GM13976 (cell line): ENCODE measurements around the gene ASCL1.

Experiments used
- DNase-seq: peaks from one replicate; pipeline ENCODE4 v3.0.0; 2012; ENCODE audit warnings: low spot score
- in situ Hi-C: fragments of 300-500 bp; cut with MboI; formaldehyde crosslinking; loops from one replicate; pipeline ENCODE4 v1.12.0; 2022; ENCODE audit warnings: low sequenced_read_pairs, mixed read lengths, inconsistent platforms; ENCODE audit not compliant: unreplicated experiment
- TF ChIP-seq, protein P1 (sequence below): IDR thresholded peaks from 2 replicates; pipeline ENCODE4 v1.5.1; 2012; ENCODE audit warnings: borderline replicate concordance, mild to moderate bottlenecking; ENCODE audit not compliant: insufficient read depth; ENCODE audit errors: extremely low read depth, missing control alignments, control extremely low read depth

ASCL1 gene

DNA sequence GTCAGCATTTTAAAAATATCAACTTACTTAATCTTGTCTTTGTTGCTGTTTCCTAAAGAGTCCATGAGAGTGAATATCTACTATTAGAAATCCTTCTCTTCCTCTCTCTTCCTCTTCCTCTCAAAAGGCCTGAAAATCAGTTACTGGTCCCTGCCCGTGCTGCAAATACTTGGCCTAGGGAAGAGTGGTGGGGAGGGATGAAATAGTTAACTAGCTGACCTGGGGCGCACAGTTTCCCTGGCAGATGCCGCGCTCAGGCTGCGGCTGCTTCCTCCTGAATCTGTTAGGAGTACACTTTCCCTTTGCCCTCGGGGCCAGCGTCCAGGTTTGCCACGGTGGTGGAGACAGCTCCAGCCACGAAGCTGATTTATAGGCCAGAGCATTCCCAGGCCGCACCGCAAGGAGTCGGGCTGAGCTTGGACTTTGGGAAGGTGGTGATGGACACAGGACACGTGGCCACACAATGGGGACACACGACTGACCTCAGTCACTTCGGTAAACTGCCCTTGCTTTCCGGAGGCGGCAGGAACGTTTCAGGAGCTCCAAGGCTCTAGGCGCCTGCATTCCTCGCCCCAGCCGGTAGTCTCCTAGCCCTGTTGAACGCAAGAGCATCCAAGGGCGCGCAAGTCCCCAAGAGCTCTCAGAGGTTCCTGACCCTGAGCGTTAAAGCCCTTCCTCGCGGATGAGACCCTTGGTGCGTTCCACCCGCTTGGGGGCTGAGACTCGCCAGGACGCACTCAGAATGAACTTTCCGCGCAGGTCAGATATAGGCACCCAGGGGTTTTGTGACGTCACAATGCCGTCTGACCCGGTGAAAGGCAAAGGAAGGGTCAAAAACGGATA lies 7.1 kb upstream of the ASCL1 start:
- in situ Hi-C loops: no loop called here
- no peak for DNase-seq
- TF ChIP-seq, protein P1, sequence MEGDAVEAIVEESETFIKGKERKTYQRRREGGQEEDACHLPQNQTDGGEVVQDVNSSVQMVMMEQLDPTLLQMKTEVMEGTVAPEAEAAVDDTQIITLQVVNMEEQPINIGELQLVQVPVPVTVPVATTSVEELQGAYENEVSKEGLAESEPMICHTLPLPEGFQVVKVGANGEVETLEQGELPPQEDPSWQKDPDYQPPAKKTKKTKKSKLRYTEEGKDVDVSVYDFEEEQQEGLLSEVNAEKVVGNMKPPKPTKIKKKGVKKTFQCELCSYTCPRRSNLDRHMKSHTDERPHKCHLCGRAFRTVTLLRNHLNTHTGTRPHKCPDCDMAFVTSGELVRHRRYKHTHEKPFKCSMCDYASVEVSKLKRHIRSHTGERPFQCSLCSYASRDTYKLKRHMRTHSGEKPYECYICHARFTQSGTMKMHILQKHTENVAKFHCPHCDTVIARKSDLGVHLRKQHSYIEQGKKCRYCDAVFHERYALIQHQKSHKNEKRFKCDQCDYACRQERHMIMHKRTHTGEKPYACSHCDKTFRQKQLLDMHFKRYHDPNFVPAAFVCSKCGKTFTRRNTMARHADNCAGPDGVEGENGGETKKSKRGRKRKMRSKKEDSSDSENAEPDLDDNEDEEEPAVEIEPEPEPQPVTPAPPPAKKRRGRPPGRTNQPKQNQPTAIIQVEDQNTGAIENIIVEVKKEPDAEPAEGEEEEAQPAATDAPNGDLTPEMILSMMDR: peak; percentile 27

DNA sequence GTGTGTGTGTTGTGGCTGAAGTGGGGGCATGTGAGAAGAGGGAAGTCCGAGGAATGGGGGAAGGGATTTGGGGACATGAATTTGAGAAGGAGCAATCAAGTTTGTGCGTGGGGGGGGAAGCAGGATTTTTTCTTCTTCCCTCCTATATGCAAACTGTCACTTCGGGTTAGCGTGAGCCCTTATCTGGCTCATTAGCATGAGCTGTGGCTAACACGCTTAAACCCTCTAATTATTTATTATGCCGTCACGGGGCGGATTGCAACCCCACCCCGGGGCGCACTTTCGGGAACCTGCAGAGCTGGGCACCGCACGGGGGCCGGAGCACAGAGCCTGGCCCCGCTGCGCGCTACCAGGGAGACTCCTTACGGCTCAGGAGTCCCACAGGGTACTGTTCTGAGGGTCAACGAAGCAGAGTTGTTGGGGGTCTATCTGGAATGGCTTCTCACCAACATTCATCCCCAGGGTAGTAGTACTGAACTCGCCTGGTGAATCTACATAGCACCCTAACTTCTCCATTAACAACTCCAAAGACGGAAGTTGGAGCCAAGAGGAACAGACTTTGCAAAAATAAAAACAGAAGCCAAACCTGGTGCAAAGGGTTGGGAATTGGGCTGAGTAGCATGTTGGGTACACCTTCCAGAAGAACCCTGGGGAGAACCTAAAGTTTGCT lies 6.4 kb upstream of the ASCL1 start:
- no peak for DNase-seq
- in situ Hi-C loops: no loop called here
- TF ChIP-seq, protein P1: no peak

DNA sequence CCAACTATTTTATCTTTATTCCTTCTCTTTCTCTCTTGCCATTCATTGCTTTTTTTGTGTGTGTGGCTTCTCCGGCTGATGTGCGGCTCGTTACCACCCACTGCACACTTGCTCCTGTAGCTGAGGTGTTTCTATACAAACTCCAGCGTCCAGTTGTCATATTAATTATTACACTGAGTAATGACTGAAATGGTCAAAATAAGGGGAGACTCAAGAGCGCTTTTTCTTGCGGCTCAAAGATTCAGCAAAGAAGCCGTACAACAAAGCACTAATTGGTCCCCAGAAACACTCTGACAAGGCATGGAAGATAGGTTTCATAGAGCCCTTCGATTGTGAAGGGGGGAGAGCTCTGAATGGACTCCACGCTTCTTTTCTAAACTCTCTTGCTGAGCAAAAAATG lies 5.6 kb upstream of the ASCL1 start:
- in situ Hi-C loops: no loop called here
- TF ChIP-seq, protein P1: no peak

DNA sequence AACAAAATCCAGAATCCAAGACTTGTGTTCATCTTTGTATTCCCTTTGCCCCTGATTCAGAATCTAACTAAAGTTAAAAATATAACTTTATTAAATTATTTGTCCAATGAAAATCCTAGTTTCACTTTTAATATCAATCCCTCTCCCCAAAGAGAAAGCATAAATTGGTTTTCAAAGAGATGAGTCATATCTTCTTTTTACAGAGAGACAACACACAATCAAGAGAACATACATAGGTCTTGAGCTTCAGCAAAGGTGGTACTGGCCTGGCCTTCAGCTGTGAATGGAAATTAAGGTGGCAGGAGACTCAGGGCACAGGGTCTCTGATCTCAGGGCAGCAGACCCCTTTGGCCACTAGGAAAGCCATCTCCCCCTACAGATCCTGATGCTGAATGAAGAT lies 4.3 kb upstream of the ASCL1 start:
- TF ChIP-seq, protein P1: no peak
- no peak for DNase-seq
- in situ Hi-C loops: no loop called here

More for the DNA sequence above, 5.6 kb upstream of the ASCL1 start:
- DNase-seq: no peak

DNA sequence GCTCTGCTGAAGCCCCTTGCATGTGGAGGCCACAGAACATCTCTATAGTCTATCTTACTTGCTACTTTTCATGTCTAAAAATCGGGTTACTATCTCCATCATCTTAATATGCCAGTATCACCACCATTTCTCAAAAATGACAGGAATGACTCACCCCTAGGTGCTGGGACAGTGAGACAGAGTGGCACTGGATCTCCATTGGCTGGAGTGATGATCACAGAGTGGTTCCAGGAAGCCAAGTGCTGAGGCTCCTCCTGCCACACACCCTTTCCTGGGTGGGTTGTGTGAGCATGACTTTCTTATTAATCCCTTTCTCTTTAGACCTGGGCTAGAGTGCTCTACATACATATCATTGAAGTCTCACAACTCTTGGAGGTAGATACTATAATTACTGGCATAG lies 3.3 kb upstream of the ASCL1 start:
- DNase-seq: no peak
- in situ Hi-C loops: no loop called here
- TF ChIP-seq, protein P1: no peak

DNA sequence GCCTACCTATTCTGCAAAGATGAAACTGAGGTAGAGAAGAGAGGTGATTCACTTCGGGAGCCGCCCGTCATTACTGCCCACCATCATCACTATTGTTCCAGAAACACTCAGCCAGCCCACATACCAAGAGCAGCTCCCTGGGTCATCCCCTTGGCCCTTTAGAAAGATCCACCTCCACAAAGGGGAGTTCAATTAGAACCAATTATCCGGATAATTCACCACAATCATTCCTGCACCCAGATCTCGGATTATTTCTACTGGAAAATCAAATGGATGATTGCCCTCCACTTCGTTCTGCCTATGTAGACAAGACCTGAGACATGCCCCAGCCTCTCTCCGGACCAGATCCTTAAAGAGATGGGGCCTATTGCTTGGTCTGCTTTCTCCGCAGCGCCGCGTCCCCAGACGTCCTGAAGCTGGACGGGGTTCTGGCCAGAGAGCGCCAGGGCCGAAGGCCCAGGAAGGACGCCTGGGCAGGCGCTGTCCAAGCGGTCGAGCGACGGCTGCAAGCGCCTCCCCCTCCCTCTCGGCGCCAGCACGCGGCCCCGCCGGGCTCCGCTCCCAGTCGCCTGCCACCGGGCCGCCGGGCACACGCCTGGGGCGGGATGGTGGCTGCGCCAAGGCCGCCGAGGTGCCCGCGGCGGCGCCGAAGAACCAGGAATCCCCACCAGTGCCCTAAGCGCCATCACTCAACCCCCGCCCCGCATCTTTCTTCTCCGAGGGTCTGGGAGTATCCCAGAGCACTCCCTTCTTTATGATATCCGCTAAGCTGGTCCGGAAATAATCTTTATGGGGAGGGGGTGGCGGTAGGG lies 1.3 kb upstream of the ASCL1 start:
- no peak for DNase-seq
- in situ Hi-C loops: no loop called here
- TF ChIP-seq, protein P1: no peak
